ENCODE results near the gene NCKAP1. TPM values are rescaled to one million over a fixed set of nuclear protein-coding genes. Genes with fewer than 3 reads are reported as not detected.

Gene NCKAP1
- total and polyA plus RNA-seq, 2 donors (not counting 3 experiments of a cell fraction or from before 2014, with no cell fraction given): 49.4 to 130 TPM

GRCh38 chr2:182891611-182892010 is 146.6 kb downstream of the NCKAP1 start:
- TF ChIP-seq GATA2 (IDR thresholded peaks at IDR 0.05; ENCODE audit: insufficient read depth, insufficient read length, low read depth, low read length) (no peak), MYC (IDR thresholded peaks at IDR 0.05; ENCODE audit: low read depth, low read length) (no peak), MAX (IDR thresholded peaks at IDR 0.05; ENCODE audit: insufficient read depth, insufficient read length) (no peak), EZH2 (IDR thresholded peaks at IDR 0.05; ENCODE audit: borderline replicate concordance, low read depth, low read length, severe bottlenecking) (no peak), FOS (IDR thresholded peaks at IDR 0.05; ENCODE audit: borderline replicate concordance, insufficient read depth, low read length) (no peak), JUN (IDR thresholded peaks at IDR 0.05; ENCODE audit: borderline replicate concordance, insufficient read depth, insufficient read length, low read depth) (no peak), POLR2A (IDR thresholded peaks at IDR 0.05; ENCODE audit: low read depth, low read length) (no peak), POLR2AphosphoS5 (IDR thresholded peaks at IDR 0.05; ENCODE audit: insufficient read depth, low read depth, low read length) (no peak), CTCF (IDR thresholded peaks at IDR 0.05; ENCODE audit: extremely low read depth in 1 of 2, insufficient read depth in 1 of 2, low read depth in 1 of 2, low read length in 2 of 2) (no peak)
- no peaks in the 10 kb centered on the region for H3K79me2 ChIP-seq (ENCODE audit: control insufficient read depth, insufficient read depth, low read length)
- no peak overlapping the region for H2AFZ ChIP-seq (ENCODE audit: low read depth, low read length)
- no peaks in the 10 kb centered on the region for H3K4me1 ChIP-seq (ENCODE audit: control insufficient read depth, extremely low read depth, insufficient read depth, low read length)
- FAIRE-seq (no peak), DNase-seq (ENCODE audit: low read depth, low spot score) (no peak)
- no peaks in the 10 kb centered on the region for H3K9me1 ChIP-seq (replicated peaks; ENCODE audit: control insufficient read depth, extremely low read depth, insufficient read depth, low read length)
- H3K4me2 ChIP-seq (ENCODE audit: insufficient read depth, low read length): no peak overlapping the region
- ChIA-PET CTCF (interaction anchor here (0.6 to 1.6 kb wide), 6 partner anchors 12 to 124 kb away, joined by 3 to 5 read pairs (median 3); no protein-coding TSS in a partner anchor), POLR2A (no interaction called here)
- no peak overlapping the region for H3K4me3 ChIP-seq (replicated peaks in 1 of 3; ENCODE audit: insufficient read depth in 1 of 3, low read depth in 1 of 3, low read length in 3 of 3)
- no peaks in the 10 kb centered on the region for H3K9me3 ChIP-seq (replicated peaks; ENCODE audit: control insufficient read depth, insufficient read depth, low read length)
- BruUV-seq (replicated peaks): no TSS peak
- no peak overlapping the region for H3K9ac ChIP-seq (replicated peaks; ENCODE audit: extremely low read depth, insufficient read depth, low read length)
- no peaks in the 10 kb centered on the region for H4K20me1 ChIP-seq (replicated peaks; ENCODE audit: control insufficient read depth, extremely low read depth, insufficient read depth, low read length)
- no peak overlapping the region for H3K27ac ChIP-seq (ENCODE audit: insufficient read depth, low read depth, low read length)
- H3K27me3 ChIP-seq (ENCODE audit: control insufficient read depth in 2 of 2, insufficient read depth in 2 of 2, low read length in 2 of 2): no peaks in the 10 kb centered on the region
- H3K36me3 ChIP-seq (ENCODE audit: control insufficient read depth in 2 of 2, extremely low read depth in 1 of 2, insufficient read depth in 2 of 2, low read length in 2 of 2): no peaks in the 10 kb centered on the region
- dilution Hi-C loops (cut with MboI; ENCODE audit: extremely low pct_ligation_motif_present, low sequenced_read_pairs) (no loop called here), intact Hi-C loops (cut with micrococcal nuclease) (no loop called here)

Measured in endothelial cell of umbilical vein (primary cell).